Measurements from ENCODE around the gene GMCL2.

GMCL2 gene

DNA sequence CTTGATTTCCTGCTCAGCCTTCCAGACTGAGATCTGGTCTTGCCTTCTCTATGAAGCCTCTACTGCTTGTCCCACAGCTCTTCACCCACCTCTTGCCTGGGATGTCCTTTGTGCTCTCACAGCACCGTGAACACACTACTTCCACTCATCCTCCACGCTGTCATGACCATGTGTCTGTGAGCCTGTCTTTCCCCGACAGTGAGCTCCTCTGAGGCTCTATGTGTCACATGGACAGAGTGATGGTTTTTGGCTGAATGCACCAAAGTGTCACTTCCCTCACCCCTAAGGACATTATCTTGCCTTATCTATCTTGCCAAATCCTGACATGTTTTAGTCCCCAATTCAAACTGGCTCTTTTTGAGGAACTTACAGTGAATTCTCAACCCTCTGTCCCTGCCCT, 34.1 kb upstream of the GMCL2 start:
- TF ChIP-seq, protein P1, sequence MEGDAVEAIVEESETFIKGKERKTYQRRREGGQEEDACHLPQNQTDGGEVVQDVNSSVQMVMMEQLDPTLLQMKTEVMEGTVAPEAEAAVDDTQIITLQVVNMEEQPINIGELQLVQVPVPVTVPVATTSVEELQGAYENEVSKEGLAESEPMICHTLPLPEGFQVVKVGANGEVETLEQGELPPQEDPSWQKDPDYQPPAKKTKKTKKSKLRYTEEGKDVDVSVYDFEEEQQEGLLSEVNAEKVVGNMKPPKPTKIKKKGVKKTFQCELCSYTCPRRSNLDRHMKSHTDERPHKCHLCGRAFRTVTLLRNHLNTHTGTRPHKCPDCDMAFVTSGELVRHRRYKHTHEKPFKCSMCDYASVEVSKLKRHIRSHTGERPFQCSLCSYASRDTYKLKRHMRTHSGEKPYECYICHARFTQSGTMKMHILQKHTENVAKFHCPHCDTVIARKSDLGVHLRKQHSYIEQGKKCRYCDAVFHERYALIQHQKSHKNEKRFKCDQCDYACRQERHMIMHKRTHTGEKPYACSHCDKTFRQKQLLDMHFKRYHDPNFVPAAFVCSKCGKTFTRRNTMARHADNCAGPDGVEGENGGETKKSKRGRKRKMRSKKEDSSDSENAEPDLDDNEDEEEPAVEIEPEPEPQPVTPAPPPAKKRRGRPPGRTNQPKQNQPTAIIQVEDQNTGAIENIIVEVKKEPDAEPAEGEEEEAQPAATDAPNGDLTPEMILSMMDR (IDR thresholded peaks at IDR 0.05) = no peak
- H3K9me3 ChIP-seq = no peaks in the 10 kb centered on the region
- peaks cover 30 to 31% of the 10 kb centered on the region in 2 experiments for H3K4me1 ChIP-seq (ENCODE audit: control insufficient read depth in 1 of 2, insufficient read depth in 1 of 2, low read depth in 1 of 2, low read length in 1 of 2)
- H3K4me3 ChIP-seq (ENCODE audit: low read depth in 1 of 2, low read length in 1 of 2) = no peak overlapping the region
- no peaks in the 10 kb centered on the region for H3K27me3 ChIP-seq
- H3K36me3 ChIP-seq = peaks cover 65% of the 10 kb centered on the region
- H3K27ac ChIP-seq = peak overlapping the region; percentile 74

DNA sequence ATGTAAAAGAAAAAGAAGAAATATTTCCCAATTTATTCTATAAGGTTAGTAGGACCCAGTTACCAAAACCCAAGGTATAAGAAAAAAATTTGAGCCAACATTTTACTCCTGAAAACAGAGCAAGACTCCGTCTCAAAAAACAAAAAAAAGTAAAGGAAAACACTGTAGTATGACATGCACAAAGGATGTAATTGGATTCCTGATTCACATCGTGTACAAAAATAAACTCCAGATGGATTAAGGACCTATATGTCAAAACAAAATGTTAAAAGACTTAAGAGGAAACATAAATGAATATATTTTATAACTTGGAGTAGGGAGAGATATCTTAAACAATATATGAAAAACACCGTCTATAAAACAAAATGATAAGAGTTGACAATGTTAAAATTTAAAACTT, 31.7 kb upstream of the GMCL2 start:
- Histone ChIP-seq H3K9me3 (no peaks in the 10 kb centered on the region), H3K27ac (no peak overlapping the region), H3K27me3 (no peaks in the 10 kb centered on the region), H3K4me1 (ENCODE audit: control insufficient read depth in 1 of 2, insufficient read depth in 1 of 2, low read depth in 1 of 2, low read length in 1 of 2) (peaks cover 54 to 55% of the 10 kb centered on the region in 2 experiments), H3K36me3 (peaks cover 52% of the 10 kb centered on the region), H3K4me3 (ENCODE audit: low read depth in 1 of 2, low read length in 1 of 2) (no peak overlapping the region)
- TF ChIP-seq, protein P1 (IDR thresholded peaks at IDR 0.05) = no peak

DNA sequence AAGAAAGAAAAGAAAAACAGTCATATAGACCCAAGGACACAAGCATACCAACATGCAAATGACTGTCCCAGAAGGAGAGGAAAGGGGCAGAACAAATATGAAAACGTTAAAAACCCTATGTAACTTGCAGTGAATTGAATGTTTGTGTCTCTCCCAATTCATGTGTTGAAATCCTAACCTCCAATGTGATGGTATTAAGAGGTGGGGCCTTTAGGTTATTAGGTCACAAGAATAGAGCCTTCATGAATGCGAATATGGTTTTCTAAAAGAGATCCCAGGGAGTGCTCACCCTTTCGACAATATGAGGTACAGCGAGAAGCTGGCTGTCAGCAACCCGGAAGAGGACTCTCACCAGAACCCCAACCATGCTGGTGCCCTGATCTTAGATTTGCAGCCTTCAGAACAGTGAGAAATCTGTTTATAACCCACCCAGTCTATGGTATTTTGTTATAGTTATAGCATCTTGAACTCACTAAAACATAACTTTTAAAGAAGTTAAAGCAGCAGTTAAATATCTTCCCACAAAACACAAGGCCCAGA, 31.1 kb upstream of the GMCL2 start:
- Histone ChIP-seq H3K4me1 (ENCODE audit: control insufficient read depth in 1 of 2, insufficient read depth in 1 of 2, low read depth in 1 of 2, low read length in 1 of 2) (peaks cover 59% of the 10 kb centered on the region in 2 experiments), H3K27me3 (no peaks in the 10 kb centered on the region), H3K4me3 (ENCODE audit: low read depth in 1 of 2, low read length in 1 of 2) (no peak overlapping the region), H3K9me3 (no peaks in the 10 kb centered on the region), H3K36me3 (peaks cover 52% of the 10 kb centered on the region), H3K27ac (peak overlapping the region; percentile 9)
- TF ChIP-seq, protein P1 (IDR thresholded peaks at IDR 0.05) = no peak

DNA sequence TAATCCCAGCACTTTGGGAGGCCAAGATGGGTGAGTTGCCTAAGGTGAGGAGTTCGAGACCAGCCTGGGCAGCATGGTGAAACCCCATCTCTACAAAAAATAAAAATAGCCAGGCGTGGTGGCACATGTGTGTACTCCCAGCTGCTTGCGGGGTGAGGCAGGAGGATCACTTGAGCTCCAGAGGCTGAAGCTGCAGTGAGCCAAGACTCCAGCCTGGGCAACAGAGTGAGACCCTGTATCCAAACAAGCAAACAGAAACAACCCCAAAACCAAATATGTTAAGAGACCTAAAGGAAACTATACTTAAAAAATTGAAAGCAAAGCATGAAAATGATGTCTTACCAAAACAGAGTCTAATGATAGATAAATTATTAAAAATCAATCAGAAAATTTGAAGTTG, 29.6 kb upstream of the GMCL2 start:
- no peaks in the 10 kb centered on the region for H3K9me3 ChIP-seq
- peaks cover 52% of the 10 kb centered on the region for H3K36me3 ChIP-seq
- no peaks in the 10 kb centered on the region for H3K27me3 ChIP-seq
- peak overlapping the region; percentile 36 to 44 for H3K4me3 ChIP-seq (ENCODE audit: low read depth in 1 of 2, low read length in 1 of 2)
- H3K4me1 ChIP-seq (ENCODE audit: control insufficient read depth in 1 of 2, insufficient read depth in 1 of 2, low read depth in 1 of 2, low read length in 1 of 2) = peaks cover 54 to 60% of the 10 kb centered on the region in 2 experiments
- peak overlapping the region; percentile 82 for H3K27ac ChIP-seq
- TF ChIP-seq, protein P1 (IDR thresholded peaks at IDR 0.05) = no peak

DNA sequence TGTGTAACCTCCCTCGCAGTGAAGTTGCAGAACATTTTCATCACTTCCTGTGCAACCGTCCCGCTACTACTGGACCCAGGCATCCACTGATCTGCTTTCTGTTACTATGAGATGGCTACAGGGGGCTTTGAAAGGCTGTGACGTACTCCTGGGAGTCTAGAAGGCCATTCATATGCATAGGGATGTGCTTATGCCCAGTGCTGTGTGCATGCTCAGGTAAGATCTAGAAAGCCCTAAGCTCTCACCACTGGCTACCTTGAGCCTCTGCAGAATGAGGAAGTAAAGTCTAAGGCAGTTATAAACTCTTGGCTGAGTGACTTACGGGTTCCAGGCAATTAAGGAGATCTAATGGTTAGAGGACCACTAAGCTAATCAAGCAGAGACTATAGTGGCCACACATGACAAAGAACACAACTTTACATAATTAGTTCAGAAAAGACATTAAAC, 28.9 kb upstream of the GMCL2 start:
- H3K4me1 ChIP-seq (ENCODE audit: control insufficient read depth in 1 of 2, insufficient read depth in 1 of 2, low read depth in 1 of 2, low read length in 1 of 2) = peaks cover 48 to 53% of the 10 kb centered on the region in 2 experiments
- TF ChIP-seq, protein P1 (IDR thresholded peaks at IDR 0.05) = no peak
- peak overlapping the region; percentile 82 for H3K27ac ChIP-seq
- no peaks in the 10 kb centered on the region for H3K9me3 ChIP-seq
- H3K36me3 ChIP-seq = peaks cover 54% of the 10 kb centered on the region
- no peaks in the 10 kb centered on the region for H3K27me3 ChIP-seq
- peak overlapping the region; percentile 36 to 44 for H3K4me3 ChIP-seq (ENCODE audit: low read depth in 1 of 2, low read length in 1 of 2)
